VCaP (cell line): ENCODE results near the gene FTO.

Experiments
- H3K27ac ChIP-seq: fragments of 450-650 bp; 2 replicates; pipeline ENCODE4 v1.5.1; 2017
- CTCF ChIP-seq: fragments of 450-650 bp; conservative IDR thresholded peaks from 2 replicates; pipeline ENCODE4 v1.5.1; 2017; ENCODE audit warnings: mild to moderate bottlenecking, moderate library complexity

The FTO gene

GRCh38 chr16:53991754-53992378, 287.9 kb downstream of the FTO start:
- peak overlapping the region; percentile 22; the same call in 1 of the 2 replicates for H3K27ac ChIP-seq
- TF ChIP-seq CTCF: no peak

GRCh38 chr16:53995378-53995777, 291.4 kb downstream of the FTO start:
- TF ChIP-seq CTCF: no peak

DNA sequence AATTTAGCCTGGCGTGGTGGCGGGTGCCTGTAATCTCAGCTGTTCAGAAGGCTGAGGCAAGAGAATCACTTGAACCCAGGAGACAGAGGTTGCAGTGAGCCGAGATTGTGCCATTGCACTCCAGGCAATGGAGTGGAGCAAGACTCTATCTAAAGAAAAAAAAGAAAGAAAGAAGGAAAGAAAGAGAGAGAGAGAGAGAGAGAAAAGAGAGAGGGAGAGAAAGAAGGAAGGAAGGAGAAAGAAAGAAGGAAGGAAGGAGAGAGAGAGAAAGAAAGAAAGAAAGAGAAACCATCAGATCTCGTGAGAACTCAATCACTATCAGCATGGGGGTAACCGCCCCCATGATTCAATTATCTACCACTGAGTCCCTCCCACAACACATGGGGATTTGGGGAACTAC, 293.0 kb downstream of the FTO start:
- no peak overlapping the region for H3K27ac ChIP-seq
- no peak for TF ChIP-seq CTCF

More at GRCh38 chr16:53995378-53995777, 291.4 kb downstream of the FTO start:
- H3K27ac ChIP-seq: no peak overlapping the region

DNA sequence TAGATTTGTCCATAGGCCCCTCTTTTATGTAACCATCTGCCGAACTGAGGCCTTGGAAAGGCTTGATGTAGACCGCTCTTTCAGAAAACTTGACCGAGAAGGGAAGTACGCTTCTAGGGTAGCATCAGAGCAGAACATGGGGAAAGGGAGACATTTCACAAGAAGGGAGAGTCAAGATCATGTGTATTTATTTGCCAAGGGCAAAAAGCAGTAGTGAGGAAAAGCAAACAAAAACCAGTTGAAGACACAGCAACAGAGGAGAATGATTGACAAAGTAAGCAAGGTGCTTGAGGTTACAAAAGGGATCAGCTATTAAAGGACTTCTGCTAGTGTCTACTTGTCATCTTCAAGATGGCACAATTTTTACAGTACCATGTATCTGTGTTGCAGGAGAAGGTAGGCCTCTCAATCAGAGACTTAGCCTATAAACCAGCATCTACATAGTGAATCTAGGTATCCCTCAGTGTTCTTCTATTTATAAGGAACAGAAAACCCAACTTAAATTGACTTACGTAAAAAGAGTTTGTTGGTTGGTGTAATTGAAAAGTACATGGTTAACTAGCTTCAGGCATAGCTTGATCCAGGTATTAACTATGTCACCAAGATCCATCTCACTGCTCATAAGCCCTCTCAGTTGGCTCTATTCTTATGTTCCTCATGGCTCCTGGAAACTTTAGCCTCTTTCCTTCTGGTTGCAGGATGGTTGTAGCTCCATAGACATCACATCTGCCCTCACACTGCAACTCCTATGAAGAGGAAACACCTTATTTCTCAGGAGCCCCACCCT, 294.3 kb downstream of the FTO start:
- TF ChIP-seq CTCF: no peak
- H3K27ac ChIP-seq: no peak overlapping the region

- H3K27ac ChIP-seq: no peak overlapping the region
- no peak for TF ChIP-seq CTCF
These were observed 295.1 kb downstream of the FTO start for GRCh38 chr16:53998966-53999522.

DNA sequence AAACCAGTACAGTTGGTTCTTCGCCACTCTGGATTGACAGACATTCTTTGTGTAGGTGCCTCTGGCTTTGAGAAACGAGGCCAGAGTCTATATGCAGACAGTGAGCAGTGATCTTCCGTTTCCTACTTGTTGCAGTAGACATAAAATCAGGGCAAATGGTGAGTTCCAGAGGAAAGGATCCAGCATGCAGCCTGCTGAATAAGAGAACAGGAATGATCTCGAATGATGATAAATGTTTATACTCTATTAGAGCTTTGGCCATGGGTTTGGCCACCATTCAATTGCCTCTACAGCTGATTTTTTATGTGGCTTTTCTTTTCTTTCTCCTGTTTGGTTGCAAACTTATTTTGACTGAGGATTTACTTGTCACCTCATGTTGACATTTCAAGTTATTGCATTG, 295.9 kb downstream of the FTO start:
- H3K27ac ChIP-seq: no peak overlapping the region
- TF ChIP-seq CTCF: no peak

- H3K27ac ChIP-seq: no peak overlapping the region
- no peak for TF ChIP-seq CTCF
These were observed 296.4 kb downstream of the FTO start for GRCh38 chr16:54000361-54000760.
